T-helper 17 cell (primary cell): ENCODE data around the gene EXOC4. TPM values are rescaled to one million over a fixed set of nuclear protein-coding genes. Genes with fewer than 3 reads are reported as not detected.
A peak's percentile ranks its signal among the peaks of the same experiment; 100 is the strongest.

Source experiments
- ATAC-seq: fragments of 150-1000 bp; cut with Tn5 transposase; 2 replicates; pipeline ENCODE4 v1.10.0; 2021; ENCODE audit warnings: mild to moderate bottlenecking, moderate library complexity
- DNase-seq, 3 donors: peaks; one replicate each; pipeline versions ENCODE4 v3.0.0 to v3.0.0-alpha.2; 2020 to 2021
- H3K9me3 ChIP-seq: one replicate; pipeline ENCODE4 v1.7.0; 2013; ENCODE audit warnings: low read length, mild to moderate bottlenecking; ENCODE audit not compliant: control insufficient read depth, poor library complexity, severe bottlenecking
- H3K27ac Mint-ChIP-seq: one replicate; pipeline ENCODE4 v1.8.0; 2022; ENCODE audit warnings: mild to moderate bottlenecking, moderate library complexity, mixed read lengths
- H3K27me3 Mint-ChIP-seq: one replicate; pipeline ENCODE4 v1.8.0; 2022; ENCODE audit warnings: mixed read lengths
- H3K36me3 Mint-ChIP-seq: one replicate; pipeline ENCODE4 v1.8.0; 2022; ENCODE audit warnings: low read depth, mixed read lengths
- H3K4me1 Mint-ChIP-seq: one replicate; pipeline ENCODE4 v1.8.0; 2022; ENCODE audit warnings: mild to moderate bottlenecking, mixed read lengths
- H3K4me3 Mint-ChIP-seq: one replicate; pipeline ENCODE4 v1.8.0; 2022; ENCODE audit warnings: mild to moderate bottlenecking, moderate library complexity, mixed read lengths
- total RNA-seq, 4 donors: library from RNA in 2 of 4; stranded (reverse) in 2 of 4; gene quantifications; one replicate each; pipeline ENCODE4 v1.2.3 and lab custom pipeline; 2022 to 2026

Gene EXOC4
- total RNA-seq, 2 donors from 2014 or later: 88.8 to 96.6 TPM

- no peak for DNase-seq
These were observed 443.2 kb downstream of the EXOC4 start for GRCh38 chr7:133696056-133696455.

GRCh38 chr7:133697585-133697984, 444.7 kb downstream of the EXOC4 start:
- Mint-ChIP-seq H3K4me1 (no peaks in the 10 kb centered on the region), H3K36me3 (no peaks in the 10 kb centered on the region), H3K27me3 (no peaks in the 10 kb centered on the region), H3K27ac (no peak overlapping the region), H3K4me3 (no peak overlapping the region)
- DNase-seq: no peak
- no peaks in the 10 kb centered on the region for H3K9me3 ChIP-seq
- no peak for ATAC-seq

More at GRCh38 chr7:133696056-133696455, 443.2 kb downstream of the EXOC4 start:
- H3K9me3 ChIP-seq: no peaks in the 10 kb centered on the region
- Mint-ChIP-seq H3K27me3 (no peaks in the 10 kb centered on the region), H3K4me3 (no peak overlapping the region), H3K27ac (no peak overlapping the region), H3K36me3 (no peaks in the 10 kb centered on the region), H3K4me1 (peaks cover 3% of the 10 kb centered on the region)
- ATAC-seq: no peak

- Mint-ChIP-seq H3K27ac (no peak overlapping the region), H3K4me1 (no peaks in the 10 kb centered on the region), H3K27me3 (no peaks in the 10 kb centered on the region), H3K4me3 (no peak overlapping the region), H3K36me3 (no peaks in the 10 kb centered on the region)
- ATAC-seq: no peak
- no peak for DNase-seq
- H3K9me3 ChIP-seq: no peaks in the 10 kb centered on the region
These were observed 445.2 kb downstream of the EXOC4 start for GRCh38 chr7:133698127-133698526.

GRCh38 chr7:133699386-133699785, 446.5 kb downstream of the EXOC4 start:
- no peaks in the 10 kb centered on the region for H3K27me3 Mint-ChIP-seq
- no peak overlapping the region for H3K4me3 Mint-ChIP-seq
- H3K4me1 Mint-ChIP-seq: no peaks in the 10 kb centered on the region
- ATAC-seq (no peak), DNase-seq (no peak)
- H3K9me3 ChIP-seq: no peaks in the 10 kb centered on the region
- H3K27ac Mint-ChIP-seq: no peak overlapping the region
- H3K36me3 Mint-ChIP-seq: no peaks in the 10 kb centered on the region

- H3K4me3 Mint-ChIP-seq: no peak overlapping the region
- no peak for ATAC-seq
- no peak overlapping the region for H3K27ac Mint-ChIP-seq
- H3K27me3 Mint-ChIP-seq: no peaks in the 10 kb centered on the region
- no peaks in the 10 kb centered on the region for H3K36me3 Mint-ChIP-seq
- no peaks in the 10 kb centered on the region for H3K4me1 Mint-ChIP-seq
- no peak for DNase-seq
- no peaks in the 10 kb centered on the region for H3K9me3 ChIP-seq
These were observed 449.2 kb downstream of the EXOC4 start for GRCh38 chr7:133702078-133702477.

GRCh38 chr7:133702960-133703359, 450.1 kb downstream of the EXOC4 start:
- H3K36me3 Mint-ChIP-seq: no peaks in the 10 kb centered on the region
- no peak overlapping the region for H3K27ac Mint-ChIP-seq
- ATAC-seq (no peak), DNase-seq (no peak)
- no peaks in the 10 kb centered on the region for H3K4me1 Mint-ChIP-seq
- H3K9me3 ChIP-seq: no peaks in the 10 kb centered on the region
- H3K4me3 Mint-ChIP-seq: no peak overlapping the region
- no peaks in the 10 kb centered on the region for H3K27me3 Mint-ChIP-seq

GRCh38 chr7:133703547-133703946, 450.7 kb downstream of the EXOC4 start:
- H3K36me3 Mint-ChIP-seq: no peaks in the 10 kb centered on the region
- H3K27ac Mint-ChIP-seq: no peak overlapping the region
- ATAC-seq (no peak), DNase-seq (no peak)
- no peaks in the 10 kb centered on the region for H3K27me3 Mint-ChIP-seq
- H3K9me3 ChIP-seq: no peaks in the 10 kb centered on the region
- H3K4me3 Mint-ChIP-seq: no peak overlapping the region
- no peaks in the 10 kb centered on the region for H3K4me1 Mint-ChIP-seq

- Mint-ChIP-seq H3K27me3 (no peaks in the 10 kb centered on the region), H3K36me3 (no peaks in the 10 kb centered on the region), H3K27ac (no peak overlapping the region), H3K4me1 (no peaks in the 10 kb centered on the region), H3K4me3 (no peak overlapping the region)
- ATAC-seq (no peak), DNase-seq (no peak)
- H3K9me3 ChIP-seq: no peaks in the 10 kb centered on the region
These were observed 451.6 kb downstream of the EXOC4 start for GRCh38 chr7:133704453-133704852.

GRCh38 chr7:133705596-133705995, 452.7 kb downstream of the EXOC4 start:
- Mint-ChIP-seq H3K27ac (no peak overlapping the region), H3K4me3 (no peak overlapping the region), H3K36me3 (no peaks in the 10 kb centered on the region), H3K4me1 (no peaks in the 10 kb centered on the region), H3K27me3 (no peaks in the 10 kb centered on the region)
- ATAC-seq: no peak
- no peaks in the 10 kb centered on the region for H3K9me3 ChIP-seq
- no peak for DNase-seq

- H3K27ac Mint-ChIP-seq: no peak overlapping the region
These were observed 453.1 kb downstream of the EXOC4 start for GRCh38 chr7:133706016-133706415.

GRCh38 chr7:133709036-133709880, 456.4 kb downstream of the EXOC4 start:
- no peaks in the 10 kb centered on the region for H3K9me3 ChIP-seq
- no peaks in the 10 kb centered on the region for H3K36me3 Mint-ChIP-seq
- DNase-seq (no peak), ATAC-seq (no peak)
- no peak overlapping the region for H3K27ac Mint-ChIP-seq
- no peaks in the 10 kb centered on the region for H3K27me3 Mint-ChIP-seq
- no peak overlapping the region for H3K4me3 Mint-ChIP-seq
- H3K4me1 Mint-ChIP-seq: no peaks in the 10 kb centered on the region

More at GRCh38 chr7:133706016-133706415, 453.1 kb downstream of the EXOC4 start:
- no peaks in the 10 kb centered on the region for H3K27me3 Mint-ChIP-seq
- no peaks in the 10 kb centered on the region for H3K36me3 Mint-ChIP-seq
- no peak for ATAC-seq
- DNase-seq: no peak
- H3K9me3 ChIP-seq: no peaks in the 10 kb centered on the region
- no peak overlapping the region for H3K4me3 Mint-ChIP-seq
- no peaks in the 10 kb centered on the region for H3K4me1 Mint-ChIP-seq

- no peaks in the 10 kb centered on the region for H3K9me3 ChIP-seq
- H3K4me1 Mint-ChIP-seq: no peaks in the 10 kb centered on the region
- no peak overlapping the region for H3K27ac Mint-ChIP-seq
- no peaks in the 10 kb centered on the region for H3K27me3 Mint-ChIP-seq
- no peak for ATAC-seq
- no peaks in the 10 kb centered on the region for H3K36me3 Mint-ChIP-seq
- no peak for DNase-seq
- H3K4me3 Mint-ChIP-seq: no peak overlapping the region
These were observed 459.7 kb downstream of the EXOC4 start for GRCh38 chr7:133712544-133712943.

GRCh38 chr7:133714654-133715053, 461.8 kb downstream of the EXOC4 start:
- no peaks in the 10 kb centered on the region for H3K9me3 ChIP-seq
- Mint-ChIP-seq H3K27ac (peak overlapping the region; percentile 12), H3K27me3 (no peaks in the 10 kb centered on the region), H3K36me3 (no peaks in the 10 kb centered on the region), H3K4me1 (no peaks in the 10 kb centered on the region), H3K4me3 (no peak overlapping the region)
- no peak for ATAC-seq
- DNase-seq: no peak

GRCh38 chr7:133718131-133718530, 465.3 kb downstream of the EXOC4 start:
- no peak for ATAC-seq
- Mint-ChIP-seq H3K4me1 (no peaks in the 10 kb centered on the region), H3K27me3 (no peaks in the 10 kb centered on the region), H3K4me3 (no peak overlapping the region), H3K36me3 (no peaks in the 10 kb centered on the region), H3K27ac (no peak overlapping the region)
- no peak for DNase-seq
- H3K9me3 ChIP-seq: no peaks in the 10 kb centered on the region
